Breast epithelium (tissue), 3 donors: ENCODE results near the gene PRKD3.

Source experiments
- CTCF ChIP-seq, 3 donors: fragments of 450-650 bp; IDR thresholded peaks; one replicate each; pipeline ENCODE4 v1.5.1; 2016 to 2017; ENCODE audit warnings: antibody characterized with exemption in 3 of 3, mild to moderate bottlenecking in 3 of 3, moderate library complexity in 3 of 3
- POLR2A ChIP-seq: fragments of 450-650 bp; IDR thresholded peaks from one replicate; pipeline ENCODE4 v1.6.1; 2016; ENCODE audit warnings: antibody characterized with exemption, mild to moderate bottlenecking, moderate library complexity
- POLR2AphosphoS5 ChIP-seq, 3 donors: sonication (generic); formaldehyde crosslinking; IDR thresholded peaks; one replicate each; pipeline ENCODE4 v1.6.1; 2017; ENCODE audit warnings: antibody characterized with exemption in 3 of 3

GRCh38 chr2:37326285-37326684 lies 1.7 kb upstream of the PRKD3 start:
- TF ChIP-seq POLR2A (no peak), POLR2AphosphoS5 (IDR thresholded peaks at IDR 0.05) (no peak), CTCF (IDR thresholded peaks at IDR 0.05) (no peak)
